NCI-H2227 (cell line): ENCODE measurements around the gene P3H3.

Experiments
- DNase-seq: peaks from one replicate; lab custom pipeline; 2025; ENCODE audit not compliant: unreplicated experiment; lab: John Stamatoyannopoulos, UW

Gene P3H3

GRCh38 chr12:6799147-6799546 is 29.1 kb upstream of the P3H3 start:
- DNase-seq = no peak

- no peak for DNase-seq
These were observed 21.0 kb upstream of the P3H3 start for GRCh38 chr12:6807170-6807569.

DNA sequence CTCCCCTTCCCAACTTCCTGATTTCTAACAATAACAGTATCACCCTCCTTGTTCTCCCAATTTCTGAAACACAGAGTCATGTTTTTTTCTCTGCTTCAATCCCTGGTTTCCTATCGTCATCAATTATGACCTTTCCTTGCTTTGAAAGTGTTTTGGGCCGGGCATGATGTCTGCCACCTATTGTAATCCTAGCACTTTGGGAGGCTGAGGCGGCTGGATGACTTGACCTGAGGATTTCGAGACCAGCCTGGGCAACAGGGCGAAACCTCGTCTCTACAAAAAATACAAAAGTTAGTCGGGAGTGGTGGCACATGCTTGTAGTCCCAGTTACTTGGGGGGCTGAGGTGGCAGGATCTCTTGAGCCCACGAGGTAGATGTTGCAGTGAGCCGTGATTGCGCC is 19.2 kb upstream of the P3H3 start:
- DNase-seq = no peak

DNA sequence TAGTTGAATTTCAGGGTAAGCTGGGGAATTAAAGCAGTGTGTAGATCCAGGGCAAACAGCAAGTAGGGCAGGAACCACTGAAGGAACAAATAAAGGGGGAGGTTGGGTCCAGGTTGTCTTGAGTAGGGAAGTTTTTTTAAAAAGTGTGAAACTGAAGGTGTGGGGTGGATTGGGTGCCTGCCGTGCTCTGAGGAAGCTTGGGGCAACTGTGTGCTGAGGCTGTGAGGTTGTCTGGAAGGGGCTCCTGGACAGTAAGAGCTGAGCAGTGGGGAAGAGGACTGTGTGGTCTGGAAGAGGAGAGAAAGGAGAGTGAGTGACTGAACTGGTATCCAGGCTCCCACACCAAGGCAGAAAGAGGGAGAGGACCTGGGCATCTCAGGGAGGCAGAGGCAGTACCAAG is 17.4 kb upstream of the P3H3 start:
- DNase-seq = no peak

DNA sequence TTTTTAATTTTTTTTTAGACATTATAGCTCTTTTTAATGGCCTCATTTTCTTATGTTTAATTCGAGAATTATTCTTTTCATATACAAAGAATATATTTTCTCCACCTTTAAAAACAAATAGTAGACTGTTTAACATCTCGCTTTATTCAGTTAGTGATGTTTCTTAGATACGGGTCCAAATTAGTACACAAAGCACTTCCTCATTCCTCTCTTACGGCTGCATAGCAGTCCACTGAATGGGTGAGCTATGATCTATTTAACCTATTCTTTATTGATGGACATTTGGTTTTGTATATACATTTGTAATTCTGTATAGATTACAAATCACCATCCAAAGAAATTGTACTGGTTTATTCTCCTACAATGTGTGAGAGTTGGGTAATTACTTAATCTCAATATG is 14.8 kb upstream of the P3H3 start:
- no peak for DNase-seq

GRCh38 chr12:6816598-6816997 is 11.6 kb upstream of the P3H3 start:
- no peak for DNase-seq

DNA sequence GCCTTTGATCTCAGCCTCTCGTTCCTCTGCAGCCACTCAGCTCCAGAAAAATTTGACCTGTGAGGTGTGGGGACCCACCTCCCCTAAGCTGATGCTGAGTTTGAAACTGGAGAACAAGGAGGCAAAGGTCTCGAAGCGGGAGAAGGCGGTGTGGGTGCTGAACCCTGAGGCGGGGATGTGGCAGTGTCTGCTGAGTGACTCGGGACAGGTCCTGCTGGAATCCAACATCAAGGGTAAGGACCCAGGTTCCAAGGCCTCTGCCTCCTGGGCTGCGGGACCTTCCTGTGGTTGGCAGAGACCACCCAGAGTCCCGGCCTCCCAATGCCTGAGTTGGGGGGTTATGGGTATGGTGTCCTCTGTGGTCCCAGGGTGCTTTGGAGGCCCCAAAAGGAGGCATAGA is 11.1 kb upstream of the P3H3 start:
- no peak for DNase-seq

GRCh38 chr12:6817662-6818157 is 10.5 kb upstream of the P3H3 start:
- DNase-seq = no peak

DNA sequence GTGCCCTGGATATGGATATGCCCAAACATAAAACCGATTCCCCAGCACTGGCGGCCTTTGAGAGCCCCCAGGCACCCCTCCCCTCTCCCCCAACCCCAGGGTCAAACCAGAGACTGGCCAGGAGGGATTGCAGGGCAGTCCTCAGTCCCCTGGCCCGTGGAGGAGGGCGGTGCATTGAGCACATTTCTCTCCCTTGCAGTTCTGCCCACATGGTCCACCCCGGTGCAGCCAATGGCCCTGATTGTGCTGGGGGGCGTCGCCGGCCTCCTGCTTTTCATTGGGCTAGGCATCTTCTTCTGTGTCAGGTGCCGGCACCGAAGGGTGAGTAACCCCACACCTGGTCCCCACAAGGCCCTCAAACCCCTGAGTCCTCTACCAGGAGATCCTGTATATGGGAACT is 10.0 kb upstream of the P3H3 start:
- no peak for DNase-seq

DNA sequence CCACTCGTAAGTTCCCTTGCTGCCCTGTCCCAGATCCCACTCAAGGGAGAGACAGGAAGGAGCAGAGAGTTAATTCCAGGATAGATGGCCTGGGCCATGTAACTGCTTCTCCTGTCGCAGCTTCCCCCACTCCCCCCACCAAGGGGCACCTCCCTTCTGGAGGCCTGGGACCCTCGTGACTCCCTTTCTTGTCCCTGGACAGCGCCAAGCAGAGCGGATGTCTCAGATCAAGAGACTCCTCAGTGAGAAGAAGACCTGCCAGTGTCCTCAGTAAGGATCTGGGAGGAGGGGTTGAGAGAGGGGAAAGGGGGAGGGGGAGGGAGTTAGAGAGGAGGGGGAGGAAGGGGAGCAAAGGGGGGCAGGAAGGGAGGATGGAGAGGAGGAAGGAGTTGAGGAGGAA is 9.6 kb upstream of the P3H3 start:
- DNase-seq = no peak

- no peak for DNase-seq
These were observed 8.8 kb upstream of the P3H3 start for GRCh38 chr12:6819106-6820030.

DNA sequence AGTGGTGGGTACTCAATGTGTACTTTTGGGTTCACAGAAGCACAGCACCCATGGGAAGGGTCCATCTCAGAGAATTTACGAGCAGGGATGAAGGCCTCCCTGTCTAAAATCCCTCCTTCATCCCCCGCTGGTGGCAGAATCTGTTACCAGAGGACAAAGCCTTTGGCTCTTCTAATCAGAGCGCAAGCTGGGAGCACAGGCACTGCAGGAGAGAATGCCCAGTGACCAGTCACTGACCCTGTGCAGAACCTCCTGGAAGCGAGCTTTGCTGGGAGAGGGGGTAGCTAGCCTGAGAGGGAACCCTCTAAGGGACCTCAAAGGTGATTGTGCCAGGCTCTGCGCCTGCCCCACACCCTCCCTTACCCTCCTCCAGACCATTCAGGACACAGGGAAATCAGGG is 8.0 kb upstream of the P3H3 start:
- DNase-seq = no peak

GRCh38 chr12:6821591-6822425 is 6.4 kb upstream of the P3H3 start, which contains the start of gene GPR162:
Gene GPR162, plus strand, starts transcription at chr12:6821821. Its CDS starts 2,078 bp downstream, at chr12:6823899.
- peak; percentile 75 for DNase-seq

GRCh38 chr12:6822426-6823135 is 5.6 kb upstream of the P3H3 start:
- no peak for DNase-seq

GRCh38 chr12:6823182-6824084 is 4.8 kb upstream of the P3H3 start:
- DNase-seq = no peak

GRCh38 chr12:6824085-6824775 is 4.0 kb upstream of the P3H3 start:
- DNase-seq = no peak

DNA sequence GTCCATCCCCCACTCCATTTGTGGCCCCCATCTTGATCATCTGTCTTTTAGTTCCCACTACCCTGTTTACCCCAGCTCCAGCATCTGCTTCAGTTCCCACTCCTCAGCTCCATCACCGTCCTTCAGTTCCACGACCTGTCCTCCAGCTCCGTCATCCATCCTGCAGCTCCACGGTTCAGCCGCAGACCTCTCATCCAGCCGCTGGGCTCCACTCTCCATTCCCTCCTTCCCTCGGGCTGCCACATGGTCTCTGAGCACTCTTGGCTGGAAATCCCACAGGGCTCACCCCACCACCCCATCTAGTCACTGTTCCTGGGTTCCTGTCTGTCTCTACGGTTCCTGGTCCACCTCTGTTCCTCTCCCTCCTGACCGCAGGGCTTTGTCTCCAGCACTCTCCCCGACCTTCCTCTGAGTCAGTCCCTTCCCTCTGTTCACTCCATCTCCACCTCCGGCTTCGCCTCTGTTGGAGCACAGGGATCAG is 3.3 kb upstream of the P3H3 start:
- DNase-seq = no peak

DNA sequence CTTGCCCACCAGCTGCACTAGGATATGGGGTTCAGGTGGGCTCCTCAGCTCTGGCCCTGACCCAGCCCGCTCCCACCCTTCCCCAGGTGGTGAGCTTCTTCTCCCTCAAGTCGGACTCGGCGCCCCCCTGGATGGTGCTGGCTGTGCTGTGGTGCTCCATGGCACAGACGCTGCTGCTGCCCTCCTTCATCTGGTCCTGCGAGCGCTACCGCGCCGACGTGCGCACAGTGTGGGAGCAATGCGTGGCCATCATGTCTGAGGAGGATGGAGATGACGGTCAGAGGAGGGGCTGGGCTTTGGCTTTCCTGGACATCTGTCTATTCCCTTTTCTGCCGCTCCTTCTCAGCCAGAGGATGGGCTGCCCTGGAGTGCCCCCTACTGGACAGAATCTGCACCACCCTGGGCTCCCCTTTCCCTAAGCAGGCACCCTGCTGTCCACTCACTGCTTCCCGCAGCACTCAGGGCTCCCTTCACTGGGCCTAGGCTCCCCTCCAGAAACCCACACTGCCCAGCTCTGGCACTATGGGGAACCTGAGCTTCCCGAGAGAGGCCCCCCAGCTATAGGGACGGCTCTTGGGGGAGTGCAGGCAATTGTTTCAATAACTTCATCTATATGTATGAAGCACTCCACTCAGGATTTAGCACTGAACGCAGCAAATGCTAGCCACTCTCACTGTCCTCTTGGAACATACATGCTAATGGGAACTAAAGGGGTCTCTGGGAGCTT is 2.6 kb upstream of the P3H3 start:
- peak; percentile 82 for DNase-seq
